ENCODE results near the gene DARS2.

DNA sequence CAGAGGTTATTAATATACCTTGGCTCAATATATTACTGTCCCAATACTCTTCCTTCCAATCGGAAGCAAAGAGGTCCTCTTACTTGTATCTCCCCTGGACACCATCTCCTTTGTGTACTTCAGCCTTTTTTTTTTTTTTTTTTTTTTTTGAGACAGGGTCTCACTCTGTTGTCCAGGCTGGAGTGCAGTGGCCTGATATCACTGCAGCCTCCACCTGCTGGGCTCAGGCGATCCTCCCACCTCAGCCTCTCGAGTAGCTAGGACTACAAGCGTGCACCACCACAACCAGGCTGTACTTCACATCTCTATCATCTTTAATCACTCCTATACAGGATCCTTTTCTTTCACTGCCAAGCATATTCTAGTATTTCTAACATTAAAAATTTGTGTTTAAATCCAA is 2.8 kb upstream of the DARS2 start:
- TF ChIP-seq SMC3 (conservative IDR thresholded peaks at IDR 0.05; ENCODE audit: poor library complexity) = no peak
- TF ChIP-seq, protein P1, sequence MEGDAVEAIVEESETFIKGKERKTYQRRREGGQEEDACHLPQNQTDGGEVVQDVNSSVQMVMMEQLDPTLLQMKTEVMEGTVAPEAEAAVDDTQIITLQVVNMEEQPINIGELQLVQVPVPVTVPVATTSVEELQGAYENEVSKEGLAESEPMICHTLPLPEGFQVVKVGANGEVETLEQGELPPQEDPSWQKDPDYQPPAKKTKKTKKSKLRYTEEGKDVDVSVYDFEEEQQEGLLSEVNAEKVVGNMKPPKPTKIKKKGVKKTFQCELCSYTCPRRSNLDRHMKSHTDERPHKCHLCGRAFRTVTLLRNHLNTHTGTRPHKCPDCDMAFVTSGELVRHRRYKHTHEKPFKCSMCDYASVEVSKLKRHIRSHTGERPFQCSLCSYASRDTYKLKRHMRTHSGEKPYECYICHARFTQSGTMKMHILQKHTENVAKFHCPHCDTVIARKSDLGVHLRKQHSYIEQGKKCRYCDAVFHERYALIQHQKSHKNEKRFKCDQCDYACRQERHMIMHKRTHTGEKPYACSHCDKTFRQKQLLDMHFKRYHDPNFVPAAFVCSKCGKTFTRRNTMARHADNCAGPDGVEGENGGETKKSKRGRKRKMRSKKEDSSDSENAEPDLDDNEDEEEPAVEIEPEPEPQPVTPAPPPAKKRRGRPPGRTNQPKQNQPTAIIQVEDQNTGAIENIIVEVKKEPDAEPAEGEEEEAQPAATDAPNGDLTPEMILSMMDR (IDR thresholded peaks at IDR 0.05; ENCODE audit: poor library complexity, severe bottlenecking) = no peak
- TF ChIP-seq TAF1 (IDR thresholded peaks at IDR 0.05; ENCODE audit: low read depth) = no peak
- TF ChIP-seq MXI1 (conservative IDR thresholded peaks at IDR 0.05; ENCODE audit: poor library complexity, severe bottlenecking) = no peak
- TF ChIP-seq RAD21 (conservative IDR thresholded peaks at IDR 0.05) = no peak
- no peak for TF ChIP-seq POLR2AphosphoS5 (IDR thresholded peaks at IDR 0.05)
- no peak for TF ChIP-seq EZH2 (IDR thresholded peaks at IDR 0.05; ENCODE audit: borderline replicate concordance, insufficient read depth, low read length, poor library complexity, severe bottlenecking)
- TF ChIP-seq EP300 (conservative IDR thresholded peaks at IDR 0.05; ENCODE audit: poor library complexity, severe bottlenecking) = no peak
- TF ChIP-seq, protein P2, sequence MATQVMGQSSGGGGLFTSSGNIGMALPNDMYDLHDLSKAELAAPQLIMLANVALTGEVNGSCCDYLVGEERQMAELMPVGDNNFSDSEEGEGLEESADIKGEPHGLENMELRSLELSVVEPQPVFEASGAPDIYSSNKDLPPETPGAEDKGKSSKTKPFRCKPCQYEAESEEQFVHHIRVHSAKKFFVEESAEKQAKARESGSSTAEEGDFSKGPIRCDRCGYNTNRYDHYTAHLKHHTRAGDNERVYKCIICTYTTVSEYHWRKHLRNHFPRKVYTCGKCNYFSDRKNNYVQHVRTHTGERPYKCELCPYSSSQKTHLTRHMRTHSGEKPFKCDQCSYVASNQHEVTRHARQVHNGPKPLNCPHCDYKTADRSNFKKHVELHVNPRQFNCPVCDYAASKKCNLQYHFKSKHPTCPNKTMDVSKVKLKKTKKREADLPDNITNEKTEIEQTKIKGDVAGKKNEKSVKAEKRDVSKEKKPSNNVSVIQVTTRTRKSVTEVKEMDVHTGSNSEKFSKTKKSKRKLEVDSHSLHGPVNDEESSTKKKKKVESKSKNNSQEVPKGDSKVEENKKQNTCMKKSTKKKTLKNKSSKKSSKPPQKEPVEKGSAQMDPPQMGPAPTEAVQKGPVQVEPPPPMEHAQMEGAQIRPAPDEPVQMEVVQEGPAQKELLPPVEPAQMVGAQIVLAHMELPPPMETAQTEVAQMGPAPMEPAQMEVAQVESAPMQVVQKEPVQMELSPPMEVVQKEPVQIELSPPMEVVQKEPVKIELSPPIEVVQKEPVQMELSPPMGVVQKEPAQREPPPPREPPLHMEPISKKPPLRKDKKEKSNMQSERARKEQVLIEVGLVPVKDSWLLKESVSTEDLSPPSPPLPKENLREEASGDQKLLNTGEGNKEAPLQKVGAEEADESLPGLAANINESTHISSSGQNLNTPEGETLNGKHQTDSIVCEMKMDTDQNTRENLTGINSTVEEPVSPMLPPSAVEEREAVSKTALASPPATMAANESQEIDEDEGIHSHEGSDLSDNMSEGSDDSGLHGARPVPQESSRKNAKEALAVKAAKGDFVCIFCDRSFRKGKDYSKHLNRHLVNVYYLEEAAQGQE (IDR thresholded peaks at IDR 0.05; ENCODE audit: borderline replicate concordance) = no peak

Data from neural cell (in vitro differentiated cells).